ENCODE data around the gene SMCHD1. TPM values are rescaled to one million over a fixed set of nuclear protein-coding genes. Genes with fewer than 3 reads are reported as not detected.

SMCHD1 gene
- total RNA-seq, 1 experiment from 2014 or later = 61.0 TPM

- POLR2A ChIA-PET (ENCODE audit: unreplicated experiment) = no interaction called here
Measured at GRCh38 chr18:2686349-2686968, 30.9 kb downstream of the SMCHD1 start.

GRCh38 chr18:2687390-2688001, 32.0 kb downstream of the SMCHD1 start:
- H3K4me1 ChIP-seq (ENCODE audit: insufficient read depth, low read length) = no peaks in the 10 kb centered on the region
- no peaks in the 10 kb centered on the region for H3K27me3 ChIP-seq (ENCODE audit: low read length)
- ATAC-seq (no peak), DNase-seq (no peak)
- H3K9ac ChIP-seq (ENCODE audit: low read length) = no peak overlapping the region
- TF ChIP-seq CTCF (conservative IDR thresholded peaks at IDR 0.05; ENCODE audit: low read depth, low read length) (no peak), EZH2 (IDR thresholded peaks at IDR 0.05; ENCODE audit: low read length, unreplicated experiment) (no peak), EZH2phosphoT487 (IDR thresholded peaks at IDR 0.05; ENCODE audit: borderline replicate concordance, low read length) (no peak)
- H3K4me3 ChIP-seq (ENCODE audit: low read length) = no peak overlapping the region
- no peaks in the 10 kb centered on the region for H3K9me2 ChIP-seq (replicated peaks; ENCODE audit: low read length)
- H3K9me3 ChIP-seq (ENCODE audit: low read length) = no peaks in the 10 kb centered on the region
- peaks cover 49% of the 10 kb centered on the region for H3K79me2 ChIP-seq (ENCODE audit: low read length)
- ChIA-PET CTCF (no interaction called here), POLR2A (ENCODE audit: unreplicated experiment) (interaction anchor here (0.6 kb wide), 2 partner anchors 8 to 93 kb away, joined by 3 read pairs; no protein-coding TSS in a partner anchor)
- intact Hi-C loops (cut with micrococcal nuclease) = no loop called here
- no peak overlapping the region for H2AFZ ChIP-seq (ENCODE audit: low read length)
- peaks cover 65% of the 10 kb centered on the region for H3K36me3 ChIP-seq (ENCODE audit: low read depth, low read length)
- BruUV-seq (replicated peaks) = no TSS peak
- no peak overlapping the region for H3K4me2 ChIP-seq (ENCODE audit: low read length)
- no peak overlapping the region for H3K27ac ChIP-seq (ENCODE audit: low read length)
- no peaks in the 10 kb centered on the region for H3F3A ChIP-seq (ENCODE audit: low read length, unreplicated experiment)
- H4K20me1 ChIP-seq (ENCODE audit: low read length) = no peaks in the 10 kb centered on the region; the same call in 1 of the 2 replicates

More at GRCh38 chr18:2686349-2686968, 30.9 kb downstream of the SMCHD1 start:
- H3K27me3 ChIP-seq (ENCODE audit: low read length) = no peaks in the 10 kb centered on the region
- CTCF ChIA-PET = no interaction called here
- no peaks in the 10 kb centered on the region for H3K4me1 ChIP-seq (ENCODE audit: insufficient read depth, low read length)
- H3K9me3 ChIP-seq (ENCODE audit: low read length) = no peaks in the 10 kb centered on the region
- H3K9me2 ChIP-seq (replicated peaks; ENCODE audit: low read length) = no peaks in the 10 kb centered on the region
- H2AFZ ChIP-seq (ENCODE audit: low read length) = no peak overlapping the region
- no TSS peak for BruUV-seq (replicated peaks)
- H3K27ac ChIP-seq (ENCODE audit: low read length) = no peak overlapping the region
- no peak overlapping the region for H3K4me2 ChIP-seq (ENCODE audit: low read length)
- H3K36me3 ChIP-seq (ENCODE audit: low read depth, low read length) = peaks cover 61% of the 10 kb centered on the region
- H3K9ac ChIP-seq (ENCODE audit: low read length) = no peak overlapping the region
- DNase-seq (no peak), ATAC-seq (no peak)
- no peak overlapping the region for H3K4me3 ChIP-seq (ENCODE audit: low read length)
- intact Hi-C loops (cut with micrococcal nuclease) = no loop called here
- no peaks in the 10 kb centered on the region; the same call in 1 of the 2 replicates for H4K20me1 ChIP-seq (ENCODE audit: low read length)
- no peaks in the 10 kb centered on the region for H3F3A ChIP-seq (ENCODE audit: low read length, unreplicated experiment)
- TF ChIP-seq EZH2phosphoT487 (IDR thresholded peaks at IDR 0.05; ENCODE audit: borderline replicate concordance, low read length) (no peak), EZH2 (IDR thresholded peaks at IDR 0.05; ENCODE audit: low read length, unreplicated experiment) (no peak), CTCF (conservative IDR thresholded peaks at IDR 0.05; ENCODE audit: low read depth, low read length) (no peak)
- H3K79me2 ChIP-seq (ENCODE audit: low read length) = peaks cover 51% of the 10 kb centered on the region

- Histone ChIP-seq H3K27ac (ENCODE audit: low read length) (no peak overlapping the region), H3K9me2 (replicated peaks; ENCODE audit: low read length) (no peaks in the 10 kb centered on the region), H3K36me3 (ENCODE audit: low read depth, low read length) (peaks cover 63% of the 10 kb centered on the region), H4K20me1 (ENCODE audit: low read length) (no peaks in the 10 kb centered on the region), H3K79me2 (ENCODE audit: low read length) (peaks cover 8% of the 10 kb centered on the region), H3K9me3 (ENCODE audit: low read length) (no peaks in the 10 kb centered on the region), H2AFZ (ENCODE audit: low read length) (no peak overlapping the region), H3K27me3 (ENCODE audit: low read length) (no peaks in the 10 kb centered on the region), H3F3A (ENCODE audit: low read length, unreplicated experiment) (no peaks in the 10 kb centered on the region), H3K4me1 (ENCODE audit: insufficient read depth, low read length) (no peaks in the 10 kb centered on the region), H3K4me3 (ENCODE audit: low read length) (no peak overlapping the region), H3K4me2 (ENCODE audit: low read length) (no peak overlapping the region), H3K9ac (ENCODE audit: low read length) (no peak overlapping the region)
- ChIA-PET POLR2A (ENCODE audit: unreplicated experiment) (no interaction called here), CTCF (no interaction called here)
- ATAC-seq = no peak
- DNase-seq = no peak
- intact Hi-C loops (cut with micrococcal nuclease) = no loop called here
- TF ChIP-seq CTCF (conservative IDR thresholded peaks at IDR 0.05; ENCODE audit: low read depth, low read length) (no peak), EZH2 (IDR thresholded peaks at IDR 0.05; ENCODE audit: low read length, unreplicated experiment) (no peak), EZH2phosphoT487 (IDR thresholded peaks at IDR 0.05; ENCODE audit: borderline replicate concordance, low read length) (no peak)
- BruUV-seq (replicated peaks) = no TSS peak
Measured at GRCh38 chr18:2692508-2692907, 37.0 kb downstream of the SMCHD1 start.
